Endothelial cell of umbilical vein (primary cell): ENCODE data around the gene CBLB. TPM values are rescaled to one million over a fixed set of nuclear protein-coding genes. Genes with fewer than 3 reads are reported as not detected.

ENCODE experiments used
- BruUV-seq: library from RNA; stranded (reverse); fragments of 400-500 nt; replicated peaks from 2 replicates; lab custom pipeline; 2021; lab: Mats Ljungman, UMichigan
- CTCF ChIA-PET: fragments of 300-600, 350-600 bp; sonication (Branson Sonifier 250); formaldehyde crosslinking; loops from one replicate; lab custom pipeline; 2021; ENCODE audit warnings: antibody characterized with exemption, inconsistent platforms; lab: Charles Lee
- POLR2A ChIA-PET: fragments of 300-600, 350-600 bp; sonication (Branson Sonifier 250); formaldehyde crosslinking; loops from one replicate; lab custom pipeline; 2021; ENCODE audit warnings: antibody characterized with exemption, inconsistent platforms; lab: Charles Lee
- DNase-seq: peaks from one replicate; pipeline ENCODE4 v3.0.0-alpha.2; 2011; ENCODE audit warnings: low read depth, low spot score
- FAIRE-seq: peaks from 2 replicates; lab custom pipeline; 2011; peaks lifted over from hg19 to GRCh38; lab: Jason Lieb, UNC
- H2AFZ ChIP-seq: 2 replicates; pipeline ENCODE4 v1.6.0; 2012; ENCODE audit warnings: low read depth, low read length, control low read depth, inconsistent platforms
- H3K27ac ChIP-seq: 2 replicates; pipeline ENCODE4 v1.5.1; 2011; ENCODE audit warnings: low read depth, mild to moderate bottlenecking, control low read depth, low read length, moderate library complexity; ENCODE audit not compliant: insufficient read depth
- H3K27me3 ChIP-seq, 2 experiments: 2 replicates each; pipeline versions ENCODE4 v1.6.0 to v1.6.1; 2011; ENCODE audit warnings: low read length in 2 of 2, mixed read lengths in 1 of 2; ENCODE audit not compliant: control insufficient read depth in 2 of 2, insufficient read depth in 2 of 2
- H3K36me3 ChIP-seq, 2 experiments: 2 replicates in 1 of 2; 3 replicates in 1 of 2; pipeline ENCODE4 v1.5.1; 2011; ENCODE audit warnings: low read length in 2 of 2, mild to moderate bottlenecking in 1 of 2, moderate library complexity in 1 of 2; ENCODE audit not compliant: control insufficient read depth in 2 of 2, insufficient read depth in 2 of 2; ENCODE audit errors: extremely low read depth in 1 of 2
- H3K4me1 ChIP-seq: 3 replicates; pipeline ENCODE4 v1.5.1; 2011; ENCODE audit warnings: mild to moderate bottlenecking, low read length; ENCODE audit not compliant: control insufficient read depth, insufficient read depth; ENCODE audit errors: extremely low read depth
- H3K4me2 ChIP-seq: 2 replicates; pipeline ENCODE4 v1.6.1; 2011; ENCODE audit warnings: low read length, control low read depth, mixed read lengths; ENCODE audit not compliant: insufficient read depth
- H3K4me3 ChIP-seq, 3 experiments: fragments of 200-600 bp in 1 of 3; sonication (generic), shearing (Covaris generic) in 1 of 3; replicated peaks in 1 of 3; 2 replicates each; pipeline ENCODE4 v1.5.1; 2011 to 2016; ENCODE audit warnings: control low read depth in 3 of 3, low read length in 3 of 3, mild to moderate bottlenecking in 2 of 3, inconsistent platforms in 1 of 3, low read depth in 1 of 3, moderate library complexity in 1 of 3; ENCODE audit not compliant: insufficient read depth in 1 of 3
- H3K79me2 ChIP-seq: 2 replicates; pipeline ENCODE4 v1.6.0; 2012; ENCODE audit warnings: low read length, inconsistent platforms; ENCODE audit not compliant: control insufficient read depth, insufficient read depth
- H3K9ac ChIP-seq: replicated peaks from 2 replicates; pipeline ENCODE3; 2011; ENCODE audit warnings: low read length, control low read depth; ENCODE audit not compliant: insufficient read depth; ENCODE audit errors: extremely low read depth
- H3K9me1 ChIP-seq: replicated peaks from 3 replicates; pipeline ENCODE4 v1.6.0; 2011; ENCODE audit warnings: mild to moderate bottlenecking, low read length; ENCODE audit not compliant: control insufficient read depth, insufficient read depth; ENCODE audit errors: extremely low read depth
- H3K9me3 ChIP-seq: replicated peaks from 2 replicates; pipeline ENCODE4 v1.5.1; 2012; ENCODE audit warnings: low read length, inconsistent platforms; ENCODE audit not compliant: control insufficient read depth, insufficient read depth
- H4K20me1 ChIP-seq: replicated peaks from 2 replicates; pipeline ENCODE3; 2011; ENCODE audit warnings: mild to moderate bottlenecking, low read length; ENCODE audit not compliant: control insufficient read depth, insufficient read depth; ENCODE audit errors: extremely low read depth
- CTCF ChIP-seq, 2 donors: IDR thresholded peaks; 1 replicate in 1 of 2; 2 replicates in 1 of 2; pipeline ENCODE4 v1.5.1; 2011; ENCODE audit warnings: low read length in 2 of 2, mild to moderate bottlenecking in 2 of 2, moderate library complexity in 2 of 2, control low read depth in 1 of 2, inconsistent platforms in 1 of 2, low read depth in 1 of 2; ENCODE audit not compliant: insufficient read depth in 1 of 2; ENCODE audit errors: extremely low read depth in 1 of 2
- EZH2 ChIP-seq: IDR thresholded peaks from 2 replicates; pipeline ENCODE4 v1.6.1; 2012; ENCODE audit warnings: borderline replicate concordance, low read depth, mild to moderate bottlenecking, moderate library complexity, low read length, inconsistent platforms; ENCODE audit not compliant: severe bottlenecking
- FOS ChIP-seq: IDR thresholded peaks from 2 replicates; pipeline ENCODE4 v1.6.1; 2011; ENCODE audit warnings: mild to moderate bottlenecking, low read length, moderate library complexity, borderline replicate concordance; ENCODE audit not compliant: insufficient read depth
- GATA2 ChIP-seq: IDR thresholded peaks from 2 replicates; pipeline ENCODE4 v1.7.0; 2011; ENCODE audit warnings: low read depth, mild to moderate bottlenecking, moderate library complexity, mixed read lengths, low read length; ENCODE audit not compliant: insufficient read length, insufficient read depth
- JUN ChIP-seq: IDR thresholded peaks from 2 replicates; pipeline ENCODE4 v1.6.1; 2011; ENCODE audit warnings: borderline replicate concordance, low read depth; ENCODE audit not compliant: insufficient read length, insufficient read depth
- MAX ChIP-seq: IDR thresholded peaks from 2 replicates; pipeline ENCODE4 v1.6.1; 2011; ENCODE audit not compliant: insufficient read depth, insufficient read length
- MYC ChIP-seq: IDR thresholded peaks from one replicate; pipeline ENCODE4 v1.6.1; 2011; ENCODE audit warnings: mild to moderate bottlenecking, low read depth, low read length
- POLR2A ChIP-seq: IDR thresholded peaks from 2 replicates; pipeline ENCODE4 v1.6.1; 2012; ENCODE audit warnings: low read depth, mild to moderate bottlenecking, control low read depth, low read length
- POLR2AphosphoS5 ChIP-seq: IDR thresholded peaks from 2 replicates; pipeline ENCODE4 v1.6.1; 2012; ENCODE audit warnings: low read depth, mild to moderate bottlenecking, control low read depth, low read length, moderate library complexity; ENCODE audit not compliant: insufficient read depth
- dilution Hi-C: fragments of 300-500 bp; cut with MboI; formaldehyde crosslinking; loops from one replicate; pipeline ENCODE4 v1.15.0; 2019; ENCODE audit warnings: low sequenced_read_pairs; ENCODE audit not compliant: extremely low pct_ligation_motif_present
- intact Hi-C: fragments of 100-400 bp; cut with micrococcal nuclease; formaldehyde crosslinking; loops from one replicate; pipeline ENCODE4 v1.10.0; 2022
- polyA plus RNA-seq, 4 experiments: library from polyadenylated mRNA; depleted of rRNA in 3 of 4; stranded (reverse) in 3 of 4; unstranded in 1 of 4; fragments of >200 nt; gene quantifications; 2 replicates each; pipeline versions ENCODE4 v1.2.1 to v1.2.3, GENCODE V29; 2011 to 2012; ENCODE audit warnings: missing spikeins in 1 of 4
- total RNA-seq: library from RNA; stranded (reverse); gene quantifications from 2 replicates; pipeline ENCODE4 v1.2.3, GENCODE V29; 2021

CBLB gene
- total and polyA plus RNA-seq, 2 donors (not counting 3 experiments of a cell fraction or from before 2014, with no cell fraction given): 17.8 to 39.6 TPM

DNA sequence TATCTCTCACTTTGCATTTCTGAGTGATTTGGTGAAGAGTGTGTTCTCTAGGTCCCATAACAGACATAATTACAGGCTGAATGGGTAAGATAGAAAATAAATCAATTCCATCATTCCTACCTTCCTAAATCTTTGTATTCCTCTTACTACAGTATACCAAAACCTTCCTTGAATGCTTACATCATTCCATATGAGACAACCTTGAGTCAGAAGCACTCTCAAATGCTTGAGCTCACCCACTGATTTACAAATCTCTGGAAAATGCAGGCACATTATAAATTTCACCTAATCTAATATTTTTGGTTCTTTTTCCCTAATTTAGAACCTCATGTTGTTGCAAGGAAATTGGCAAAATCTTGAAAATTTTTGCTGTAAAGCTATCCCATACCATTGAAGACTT, 239.1 kb downstream of the CBLB start:
- Histone ChIP-seq H3K9me1 (no peaks in the 10 kb centered on the region), H3K36me3 (no peaks in the 10 kb centered on the region), H2AFZ (no peak overlapping the region), H3K4me1 (no peaks in the 10 kb centered on the region), H4K20me1 (no peaks in the 10 kb centered on the region), H3K4me2 (no peak overlapping the region), H3K4me3 (no peak overlapping the region), H3K9ac (no peak overlapping the region), H3K9me3 (no peaks in the 10 kb centered on the region), H3K27ac (no peak overlapping the region), H3K27me3 (no peaks in the 10 kb centered on the region), H3K79me2 (no peaks in the 10 kb centered on the region)
- intact Hi-C loops (no loop called here), dilution Hi-C loops (no loop called here)
- CTCF ChIA-PET: no interaction called here
- TF ChIP-seq POLR2A (no peak), JUN (no peak), EZH2 (no peak), CTCF (IDR thresholded peaks at IDR 0.05; ENCODE audit: extremely low read depth in 1 of 2, insufficient read depth in 1 of 2, low read depth in 1 of 2, low read length in 2 of 2) (no peak), FOS (no peak), POLR2AphosphoS5 (no peak), MAX (no peak), GATA2 (no peak), MYC (no peak)
- POLR2A ChIA-PET: no interaction called here
- BruUV-seq: no TSS peak
- FAIRE-seq: no peak
- no peak for DNase-seq
